Measurements from ENCODE around the gene RGL2. TPM values are rescaled to one million over a fixed set of nuclear protein-coding genes. Genes with fewer than 3 reads are reported as not detected.
A peak's percentile ranks its signal among the peaks of the same experiment; 100 is the strongest.

RGL2 gene
- total and polyA plus RNA-seq, 2 of the 13 experiments (the other 11 are each of a cell fraction or from before 2014, with no cell fraction given), result 22.9 to 47.4 TPM

DNA sequence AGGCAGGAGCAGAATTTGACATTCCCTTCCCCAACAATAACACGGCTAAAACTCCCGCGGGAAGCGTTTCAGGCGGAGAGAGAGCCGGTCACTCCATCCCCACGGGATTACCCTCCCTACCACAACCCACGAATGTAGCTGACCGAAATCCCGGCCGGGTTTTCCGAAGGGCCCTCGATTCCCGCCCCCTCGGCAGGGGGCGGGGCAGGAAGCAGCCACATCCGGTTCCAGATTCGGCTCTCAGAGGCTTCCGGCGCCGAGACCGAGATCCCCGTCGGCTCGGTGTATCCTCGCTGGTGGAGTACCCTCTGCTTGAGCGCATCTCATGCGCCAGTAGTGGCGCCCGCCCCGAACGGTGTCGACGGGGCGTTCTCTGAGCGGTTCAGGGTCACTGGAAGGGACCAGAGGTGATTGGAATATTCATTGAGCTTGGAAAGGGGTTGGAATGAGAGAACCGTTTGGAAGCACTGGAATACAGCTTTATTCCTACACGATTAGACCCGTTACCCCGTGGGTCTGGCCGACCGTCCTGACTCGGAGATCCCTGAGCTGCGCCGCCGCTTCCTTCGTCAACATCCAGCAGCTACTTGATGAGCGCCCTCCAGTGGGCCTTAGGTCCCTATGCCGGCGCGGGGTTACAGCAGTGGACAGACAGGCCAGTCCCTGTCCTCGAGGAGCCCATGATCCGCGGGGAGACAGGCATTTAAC, 649 bp upstream of the RGL2 start (continued):
- TF ChIP-seq, protein P1, sequence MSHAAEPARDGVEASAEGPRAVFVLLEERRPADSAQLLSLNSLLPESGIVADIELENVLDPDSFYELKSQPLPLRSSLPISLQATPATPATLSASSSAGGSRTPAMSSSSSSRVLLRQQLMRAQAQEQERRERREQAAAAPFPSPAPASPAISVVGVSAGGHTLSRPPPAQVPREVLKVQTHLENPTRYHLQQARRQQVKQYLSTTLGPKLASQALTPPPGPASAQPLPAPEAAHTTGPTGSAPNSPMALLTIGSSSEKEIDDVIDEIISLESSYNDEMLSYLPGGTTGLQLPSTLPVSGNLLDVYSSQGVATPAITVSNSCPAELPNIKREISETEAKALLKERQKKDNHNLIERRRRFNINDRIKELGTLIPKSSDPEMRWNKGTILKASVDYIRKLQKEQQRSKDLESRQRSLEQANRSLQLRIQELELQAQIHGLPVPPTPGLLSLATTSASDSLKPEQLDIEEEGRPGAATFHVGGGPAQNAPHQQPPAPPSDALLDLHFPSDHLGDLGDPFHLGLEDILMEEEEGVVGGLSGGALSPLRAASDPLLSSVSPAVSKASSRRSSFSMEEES (CRISPR knock-in tag; IDR thresholded peaks at IDR 0.05), result peak; percentile 48
- peak; percentile 79 for TF ChIP-seq PHF21A (CRISPR knock-in tag; IDR thresholded peaks at IDR 0.05)
- TF ChIP-seq, protein P2, sequence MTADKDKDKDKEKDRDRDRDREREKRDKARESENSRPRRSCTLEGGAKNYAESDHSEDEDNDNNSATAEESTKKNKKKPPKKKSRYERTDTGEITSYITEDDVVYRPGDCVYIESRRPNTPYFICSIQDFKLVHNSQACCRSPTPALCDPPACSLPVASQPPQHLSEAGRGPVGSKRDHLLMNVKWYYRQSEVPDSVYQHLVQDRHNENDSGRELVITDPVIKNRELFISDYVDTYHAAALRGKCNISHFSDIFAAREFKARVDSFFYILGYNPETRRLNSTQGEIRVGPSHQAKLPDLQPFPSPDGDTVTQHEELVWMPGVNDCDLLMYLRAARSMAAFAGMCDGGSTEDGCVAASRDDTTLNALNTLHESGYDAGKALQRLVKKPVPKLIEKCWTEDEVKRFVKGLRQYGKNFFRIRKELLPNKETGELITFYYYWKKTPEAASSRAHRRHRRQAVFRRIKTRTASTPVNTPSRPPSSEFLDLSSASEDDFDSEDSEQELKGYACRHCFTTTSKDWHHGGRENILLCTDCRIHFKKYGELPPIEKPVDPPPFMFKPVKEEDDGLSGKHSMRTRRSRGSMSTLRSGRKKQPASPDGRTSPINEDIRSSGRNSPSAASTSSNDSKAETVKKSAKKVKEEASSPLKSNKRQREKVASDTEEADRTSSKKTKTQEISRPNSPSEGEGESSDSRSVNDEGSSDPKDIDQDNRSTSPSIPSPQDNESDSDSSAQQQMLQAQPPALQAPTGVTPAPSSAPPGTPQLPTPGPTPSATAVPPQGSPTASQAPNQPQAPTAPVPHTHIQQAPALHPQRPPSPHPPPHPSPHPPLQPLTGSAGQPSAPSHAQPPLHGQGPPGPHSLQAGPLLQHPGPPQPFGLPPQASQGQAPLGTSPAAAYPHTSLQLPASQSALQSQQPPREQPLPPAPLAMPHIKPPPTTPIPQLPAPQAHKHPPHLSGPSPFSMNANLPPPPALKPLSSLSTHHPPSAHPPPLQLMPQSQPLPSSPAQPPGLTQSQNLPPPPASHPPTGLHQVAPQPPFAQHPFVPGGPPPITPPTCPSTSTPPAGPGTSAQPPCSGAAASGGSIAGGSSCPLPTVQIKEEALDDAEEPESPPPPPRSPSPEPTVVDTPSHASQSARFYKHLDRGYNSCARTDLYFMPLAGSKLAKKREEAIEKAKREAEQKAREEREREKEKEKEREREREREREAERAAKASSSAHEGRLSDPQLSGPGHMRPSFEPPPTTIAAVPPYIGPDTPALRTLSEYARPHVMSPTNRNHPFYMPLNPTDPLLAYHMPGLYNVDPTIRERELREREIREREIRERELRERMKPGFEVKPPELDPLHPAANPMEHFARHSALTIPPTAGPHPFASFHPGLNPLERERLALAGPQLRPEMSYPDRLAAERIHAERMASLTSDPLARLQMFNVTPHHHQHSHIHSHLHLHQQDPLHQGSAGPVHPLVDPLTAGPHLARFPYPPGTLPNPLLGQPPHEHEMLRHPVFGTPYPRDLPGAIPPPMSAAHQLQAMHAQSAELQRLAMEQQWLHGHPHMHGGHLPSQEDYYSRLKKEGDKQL (CRISPR knock-in tag; IDR thresholded peaks at IDR 0.05; ENCODE audit: low read depth), result no peak
- TF ChIP-seq CHCHD3 (CRISPR knock-in tag; IDR thresholded peaks at IDR 0.05), result no peak; the same call in 1 of the 2 replicates
- TF ChIP-seq EZH2 (conservative IDR thresholded peaks at IDR 0.05; ENCODE audit: low read depth, low read length), result no peak
- peak; percentile 87; the same call in 1 of the 2 replicates for TF ChIP-seq ZNF670 (CRISPR knock-in tag; IDR thresholded peaks at IDR 0.05; ENCODE audit: borderline replicate concordance)
- TF ChIP-seq, protein P3, sequence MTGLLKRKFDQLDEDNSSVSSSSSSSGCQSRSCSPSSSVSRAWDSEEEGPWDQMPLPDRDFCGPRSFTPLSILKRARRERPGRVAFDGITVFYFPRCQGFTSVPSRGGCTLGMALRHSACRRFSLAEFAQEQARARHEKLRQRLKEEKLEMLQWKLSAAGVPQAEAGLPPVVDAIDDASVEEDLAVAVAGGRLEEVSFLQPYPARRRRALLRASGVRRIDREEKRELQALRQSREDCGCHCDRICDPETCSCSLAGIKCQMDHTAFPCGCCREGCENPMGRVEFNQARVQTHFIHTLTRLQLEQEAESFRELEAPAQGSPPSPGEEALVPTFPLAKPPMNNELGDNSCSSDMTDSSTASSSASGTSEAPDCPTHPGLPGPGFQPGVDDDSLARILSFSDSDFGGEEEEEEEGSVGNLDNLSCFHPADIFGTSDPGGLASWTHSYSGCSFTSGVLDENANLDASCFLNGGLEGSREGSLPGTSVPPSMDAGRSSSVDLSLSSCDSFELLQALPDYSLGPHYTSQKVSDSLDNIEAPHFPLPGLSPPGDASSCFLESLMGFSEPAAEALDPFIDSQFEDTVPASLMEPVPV (CRISPR knock-in tag; IDR thresholded peaks at IDR 0.05), result peak; percentile 89
- TF ChIP-seq ZNF253 (CRISPR knock-in tag; IDR thresholded peaks at IDR 0.05; ENCODE audit: borderline replicate concordance), result no peak; the same call in 1 of the 2 replicates
- TF ChIP-seq, protein P4, sequence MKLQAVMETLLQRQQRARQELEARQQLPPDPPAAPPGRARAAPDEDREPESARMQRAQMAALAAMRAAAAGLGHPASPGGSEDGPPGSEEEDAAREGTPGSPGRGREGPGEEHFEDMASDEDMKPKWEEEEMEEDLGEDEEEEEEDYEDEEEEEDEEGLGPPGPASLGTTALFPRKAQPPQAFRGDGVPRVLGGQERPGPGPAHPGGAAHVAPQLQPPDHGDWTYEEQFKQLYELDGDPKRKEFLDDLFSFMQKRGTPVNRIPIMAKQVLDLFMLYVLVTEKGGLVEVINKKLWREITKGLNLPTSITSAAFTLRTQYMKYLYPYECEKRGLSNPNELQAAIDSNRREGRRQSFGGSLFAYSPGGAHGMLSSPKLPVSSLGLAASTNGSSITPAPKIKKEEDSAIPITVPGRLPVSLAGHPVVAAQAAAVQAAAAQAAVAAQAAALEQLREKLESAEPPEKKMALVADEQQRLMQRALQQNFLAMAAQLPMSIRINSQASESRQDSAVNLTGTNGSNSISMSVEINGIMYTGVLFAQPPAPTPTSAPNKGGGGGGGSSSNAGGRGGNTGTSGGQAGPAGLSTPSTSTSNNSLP (IDR thresholded peaks at IDR 0.05; ENCODE audit: low read depth, low read length), result 0 out of 2 replicates have a peak, but pooled peaks have one; percentile 29
- TF ChIP-seq MYC (CRISPR knock-in tag; IDR thresholded peaks at IDR 0.05; ENCODE audit: borderline replicate concordance), result peak; percentile 72; the same call in 1 of the 2 replicates
- peak; percentile 34 for TF ChIP-seq RFXANK (CRISPR knock-in tag; IDR thresholded peaks at IDR 0.05)
- TF ChIP-seq NR2F2 (IDR thresholded peaks at IDR 0.05; ENCODE audit: borderline replicate concordance, low read depth), result peak; percentile 26; the same call in 1 of the 2 replicates
- TF ChIP-seq, protein P5, sequence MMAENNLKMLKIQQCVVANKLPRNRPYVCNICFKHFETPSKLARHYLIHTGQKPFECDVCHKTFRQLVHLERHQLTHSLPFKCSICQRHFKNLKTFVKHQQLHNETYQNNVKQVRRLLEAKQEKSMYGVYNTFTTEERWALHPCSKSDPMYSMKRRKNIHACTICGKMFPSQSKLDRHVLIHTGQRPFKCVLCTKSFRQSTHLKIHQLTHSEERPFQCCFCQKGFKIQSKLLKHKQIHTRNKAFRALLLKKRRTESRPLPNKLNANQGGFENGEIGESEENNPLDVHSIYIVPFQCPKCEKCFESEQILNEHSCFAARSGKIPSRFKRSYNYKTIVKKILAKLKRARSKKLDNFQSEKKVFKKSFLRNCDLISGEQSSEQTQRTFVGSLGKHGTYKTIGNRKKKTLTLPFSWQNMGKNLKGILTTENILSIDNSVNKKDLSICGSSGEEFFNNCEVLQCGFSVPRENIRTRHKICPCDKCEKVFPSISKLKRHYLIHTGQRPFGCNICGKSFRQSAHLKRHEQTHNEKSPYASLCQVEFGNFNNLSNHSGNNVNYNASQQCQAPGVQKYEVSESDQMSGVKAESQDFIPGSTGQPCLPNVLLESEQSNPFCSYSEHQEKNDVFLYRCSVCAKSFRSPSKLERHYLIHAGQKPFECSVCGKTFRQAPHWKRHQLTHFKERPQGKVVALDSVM (CRISPR knock-in tag; IDR thresholded peaks at IDR 0.05), result peak; percentile 73

Measured in HepG2 (cell line).